ENCODE data around the gene HHAT.

Gene HHAT

GRCh38 chr1:210482945-210483617 is 154.4 kb downstream of the HHAT start:
- no peak for DNase-seq (ENCODE audit: low read depth in 2 of 2)

DNA sequence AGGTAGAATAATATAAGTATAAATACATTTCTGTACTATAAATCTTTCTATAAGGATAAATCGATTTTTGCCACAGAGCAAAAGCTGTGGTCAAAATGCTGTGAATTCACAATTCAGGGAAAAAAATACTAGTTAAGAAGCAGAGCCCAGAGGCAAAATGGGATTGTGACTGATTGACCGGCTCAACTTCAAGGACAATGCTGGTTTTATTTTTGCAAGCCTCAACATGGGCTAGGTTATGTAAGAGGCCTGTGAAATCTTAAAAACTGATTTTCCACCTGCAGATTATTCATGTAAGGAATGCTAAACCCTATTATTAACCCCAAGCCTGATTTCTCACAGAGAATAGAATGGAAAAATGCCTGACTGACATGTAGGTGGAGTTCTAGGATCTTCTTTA is 155.1 kb downstream of the HHAT start:
- DNase-seq (ENCODE audit: low read depth in 2 of 2): no peak

DNA sequence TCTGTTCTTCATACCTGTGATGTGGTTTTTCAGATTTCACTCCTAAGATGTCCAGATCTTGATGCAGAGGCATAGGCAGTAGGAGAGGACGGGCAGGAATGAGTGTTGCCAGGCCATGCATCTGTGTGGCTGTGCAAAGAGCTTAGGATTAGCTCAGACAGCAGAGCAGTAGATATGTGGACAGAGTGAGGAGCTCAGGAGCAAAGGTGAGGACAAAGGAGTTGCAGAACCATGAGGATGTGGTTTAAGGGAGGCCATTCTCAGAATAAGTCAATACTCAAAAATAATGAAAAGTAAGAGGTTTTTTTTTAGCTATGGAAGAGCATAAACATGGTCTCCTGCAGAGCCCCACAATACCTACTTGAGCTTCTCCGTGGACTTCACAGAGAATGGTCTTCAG is 158.3 kb downstream of the HHAT start:
- DNase-seq (ENCODE audit: low read depth in 2 of 2): no peak

- no peak for DNase-seq (ENCODE audit: low read depth in 2 of 2)
Observed at GRCh38 chr1:210489491-210489890, 160.8 kb downstream of the HHAT start.

DNA sequence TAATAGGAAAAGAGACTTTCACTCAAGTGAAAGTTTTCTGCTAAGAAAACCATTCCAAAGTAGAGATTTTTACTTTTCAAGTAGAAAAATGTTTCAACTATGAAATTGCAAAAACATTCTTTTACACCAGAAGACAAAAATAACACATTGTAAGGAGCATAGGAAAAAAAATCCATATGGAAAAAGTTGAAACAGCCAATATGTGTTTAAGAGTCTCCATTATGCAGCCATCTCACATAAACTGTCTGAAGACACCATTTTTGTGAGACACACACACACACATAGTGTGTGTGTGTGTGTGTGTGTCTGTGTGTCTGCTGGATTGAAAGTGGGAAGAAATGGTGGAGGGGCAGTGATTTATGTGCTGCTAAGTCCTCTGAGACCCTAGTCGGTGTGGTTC is 162.1 kb downstream of the HHAT start:
- no peak for DNase-seq (ENCODE audit: low read depth in 2 of 2)

DNA sequence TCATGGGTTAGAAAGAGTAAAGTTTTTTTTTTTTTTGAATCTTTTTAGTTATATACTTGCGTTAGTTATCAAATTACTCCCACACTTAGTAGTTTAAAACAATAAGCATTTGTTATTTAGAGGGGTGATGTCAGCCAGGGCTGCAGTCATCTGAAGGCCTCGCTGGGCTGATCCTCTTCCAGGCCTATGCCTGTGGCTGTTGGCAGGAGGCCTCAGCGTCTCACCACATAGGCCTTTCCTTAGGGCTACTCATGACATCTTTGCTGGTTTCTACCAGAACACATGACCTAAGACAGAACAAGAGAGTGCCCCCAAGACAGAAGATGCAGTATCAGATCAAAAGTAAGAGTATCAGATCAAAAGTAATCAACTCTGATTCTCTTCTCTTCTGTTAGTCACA is 167.4 kb downstream of the HHAT start:
- DNase-seq (ENCODE audit: low read depth in 2 of 2): no peak

DNA sequence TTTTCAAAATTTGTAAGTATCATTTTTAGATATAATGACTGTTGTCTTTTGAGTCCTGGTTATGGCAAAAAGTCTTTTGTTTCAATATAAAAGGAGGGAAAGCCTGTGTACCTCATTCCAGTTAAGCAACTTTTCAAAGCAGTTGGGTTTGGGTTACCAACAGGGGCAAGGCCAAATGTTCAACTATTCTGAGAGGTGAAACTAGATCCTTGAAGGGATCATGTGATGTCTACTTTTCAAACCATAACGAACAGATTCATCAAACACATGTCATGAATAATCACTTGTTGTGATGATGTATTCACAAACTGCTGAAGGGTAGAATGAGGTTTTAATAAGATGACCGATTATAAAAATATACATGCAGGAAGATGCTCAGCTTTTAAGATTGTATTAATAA is 171.3 kb downstream of the HHAT start:
- no peak for DNase-seq (ENCODE audit: low read depth in 2 of 2)

- DNase-seq (ENCODE audit: low read depth in 2 of 2): no peak
Observed at GRCh38 chr1:210500831-210501230, 172.1 kb downstream of the HHAT start.

GRCh38 chr1:210504286-210504685 is 175.6 kb downstream of the HHAT start:
- no peak for DNase-seq (ENCODE audit: low read depth in 2 of 2)

DNA sequence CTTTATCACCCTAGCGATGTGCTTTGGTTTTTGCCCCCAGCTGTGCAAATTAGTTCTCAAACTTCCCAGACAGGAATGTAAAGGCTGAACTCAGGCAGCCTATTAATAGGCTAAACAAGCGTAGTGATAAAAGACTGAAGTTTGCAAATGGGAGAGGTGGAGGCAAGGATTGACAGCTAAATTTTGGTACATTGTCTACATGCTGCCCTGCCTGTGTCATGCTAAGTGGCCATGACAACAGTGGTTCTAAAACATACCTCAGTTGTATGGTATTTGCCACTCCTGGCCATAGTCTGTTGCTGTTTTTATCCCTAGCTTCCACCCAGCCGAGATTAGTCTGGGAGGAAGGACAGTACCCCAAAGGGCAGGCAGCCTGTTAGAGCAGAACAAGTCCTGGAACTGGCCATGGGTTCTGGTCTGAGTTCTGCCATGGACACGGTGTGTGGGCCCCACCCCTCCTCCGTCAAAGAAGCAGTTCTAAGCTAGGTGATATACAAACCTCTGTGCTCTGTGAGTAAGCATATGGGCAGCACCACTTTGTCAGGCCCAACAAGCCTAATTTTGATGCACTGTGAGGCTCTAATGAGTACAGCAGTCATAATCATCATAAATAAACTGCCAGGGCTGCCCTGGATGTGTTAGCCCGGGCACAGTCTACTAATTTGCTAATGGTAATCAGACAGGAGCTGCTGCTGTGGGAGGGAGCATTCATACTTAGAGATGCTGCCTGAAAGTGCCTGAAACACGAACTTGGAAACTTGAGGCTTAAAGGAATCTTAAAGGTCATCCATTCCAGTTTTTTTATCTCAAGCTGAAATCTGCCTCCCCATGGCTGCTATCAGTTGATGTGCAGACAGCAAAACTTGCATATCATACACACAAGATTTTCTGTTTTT is 177.1 kb downstream of the HHAT start:
- DNase-seq (ENCODE audit: low read depth in 2 of 2): no peak

DNA sequence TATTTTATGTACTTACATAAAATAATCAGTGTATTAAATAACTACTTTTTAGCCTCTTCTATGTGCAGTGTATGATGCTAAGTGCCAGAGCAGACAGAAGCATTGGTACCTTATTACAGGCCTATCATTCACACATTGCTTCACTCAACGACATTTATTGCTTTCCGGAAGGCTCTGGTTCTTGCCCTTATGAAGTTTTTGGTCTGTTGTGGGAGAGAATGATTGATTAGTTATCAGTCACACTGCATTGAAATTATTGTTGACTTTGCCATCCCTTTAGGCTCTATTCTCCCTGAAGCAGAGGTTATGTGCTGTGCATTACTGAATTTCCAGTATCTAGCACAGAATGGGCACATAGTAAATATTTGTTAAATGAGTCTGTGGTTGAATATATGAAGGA is 178.0 kb downstream of the HHAT start:
- DNase-seq (ENCODE audit: low read depth in 2 of 2): no peak

DNA sequence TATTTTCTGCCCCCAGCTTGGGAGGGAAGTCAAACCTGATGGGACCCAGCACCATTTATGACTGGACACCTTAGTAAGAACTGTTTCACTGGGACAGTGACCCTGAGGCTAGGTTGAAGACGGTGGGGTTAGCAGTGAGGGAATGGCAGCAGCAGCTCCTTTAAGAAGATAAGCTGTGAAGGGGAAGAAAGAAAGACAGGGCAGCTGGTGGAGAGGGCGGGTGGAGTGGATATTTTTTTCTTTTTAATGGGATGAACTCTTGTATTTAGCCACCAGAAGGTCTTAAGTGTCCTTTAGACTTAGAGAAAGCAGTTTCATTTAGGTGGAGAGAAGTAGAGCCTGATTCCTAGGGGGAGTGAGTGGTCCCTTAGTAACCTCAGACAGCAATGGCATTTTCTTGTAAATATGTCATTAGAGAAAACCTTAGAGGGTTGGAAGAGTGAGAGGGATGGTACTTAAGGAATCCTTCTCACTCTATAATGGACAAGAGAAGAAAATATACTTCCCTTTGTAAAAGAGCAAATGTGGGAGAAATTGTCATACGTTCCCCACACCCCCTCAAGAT is 187.5 kb downstream of the HHAT start:
- DNase-seq (ENCODE audit: low read depth in 2 of 2): no peak

GRCh38 chr1:210516697-210517459 is 188.2 kb downstream of the HHAT start:
- no peak for DNase-seq (ENCODE audit: low read depth in 2 of 2)

GRCh38 chr1:210523830-210524229 is 195.1 kb downstream of the HHAT start:
- DNase-seq (ENCODE audit: low read depth in 2 of 2): no peak

GRCh38 chr1:210525716-210526454 is 197.2 kb downstream of the HHAT start:
- DNase-seq (ENCODE audit: low read depth in 2 of 2): no peak

GRCh38 chr1:210527091-210527490 is 198.4 kb downstream of the HHAT start:
- DNase-seq (ENCODE audit: low read depth in 2 of 2): no peak

DNA sequence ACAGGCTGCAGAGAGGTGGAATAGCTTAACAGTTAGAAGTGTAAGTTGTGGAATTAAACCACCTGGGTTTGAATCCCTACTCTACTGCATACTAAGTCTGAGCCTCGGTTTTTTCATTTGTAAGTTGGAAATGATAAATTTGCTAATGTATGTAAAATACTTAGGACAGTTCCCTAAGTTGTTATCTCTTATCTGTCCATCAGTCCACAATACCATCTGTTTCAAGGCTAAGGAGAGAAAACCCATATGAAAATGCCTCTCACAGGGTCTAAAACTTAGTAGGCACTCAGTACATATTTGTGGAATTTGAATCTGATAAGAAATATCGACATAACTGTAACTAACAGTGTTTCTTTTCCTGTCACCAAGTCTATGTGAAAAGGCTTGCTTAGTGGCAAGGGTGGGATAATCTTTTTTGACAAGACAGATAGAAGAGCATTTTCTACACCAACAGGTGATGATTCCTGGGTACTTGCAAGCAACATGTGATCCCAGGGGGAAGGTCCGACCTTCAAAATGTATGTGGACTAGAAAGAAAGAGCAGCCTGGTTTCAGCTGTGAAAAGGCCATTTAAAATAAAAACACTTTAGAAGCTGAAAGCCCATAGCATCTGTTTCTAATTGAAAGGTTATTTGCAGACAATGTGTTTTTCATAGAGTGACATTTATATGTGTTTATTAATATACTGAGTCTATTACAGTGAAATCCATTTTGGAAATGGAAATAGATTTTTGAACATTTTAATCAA is 202.9 kb downstream of the HHAT start:
- DNase-seq (ENCODE audit: low read depth in 2 of 2): no peak

GRCh38 chr1:210532223-210532598 is 203.5 kb downstream of the HHAT start:
- no peak for DNase-seq (ENCODE audit: low read depth in 2 of 2)

DNA sequence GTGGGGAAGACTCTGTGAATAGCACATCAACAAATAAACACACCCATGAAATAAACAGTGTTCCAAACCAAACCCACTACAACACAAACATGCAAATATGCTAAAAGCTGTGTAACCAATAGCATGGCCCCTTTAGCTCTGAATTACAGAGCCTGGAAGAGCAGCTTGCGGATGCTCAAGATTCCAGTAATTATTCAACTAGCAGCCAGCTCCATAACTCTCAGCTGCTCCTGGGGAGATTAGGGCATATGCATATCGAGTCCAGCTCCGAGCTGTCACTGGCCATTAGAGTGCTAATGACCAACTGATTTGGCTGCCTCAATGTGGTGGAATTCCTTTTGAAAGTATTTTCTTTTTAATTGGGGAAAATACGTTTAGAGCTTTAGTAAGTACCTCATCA is 207.1 kb downstream of the HHAT start:
- no peak for DNase-seq (ENCODE audit: low read depth in 2 of 2)

GRCh38 chr1:210536254-210536961 is 207.7 kb downstream of the HHAT start:
- no peak for DNase-seq (ENCODE audit: low read depth in 2 of 2)
